HG03045 (cell line): ENCODE measurements around the gene MEOX1.
"Not testable (repeated sequence)": the region's sequence is repeated elsewhere in the genome, so short reads cannot be mapped to it uniquely, and the experiment has no call there.

Source experiments
- ATAC-seq: cut with Tn5 transposase; IDR thresholded peaks from one replicate; pipeline ENCODE4 v1.9.1; 2021; ENCODE audit warnings: mild to moderate bottlenecking, moderate library complexity; ENCODE audit not compliant: unreplicated experiment

Gene MEOX1

GRCh38 chr17:43661699-43662412, at the start of gene MEOX1:
MEOX1 (minus strand) TSS chr17:43661922; CDS start chr17:43661534, 388 bp downstream.
- ATAC-seq = no peak

- no peak for ATAC-seq
These were observed 48.4 kb upstream of the MEOX1 start for GRCh38 chr17:43710101-43710500.

- no peak for ATAC-seq
These were observed 47.5 kb upstream of the MEOX1 start for GRCh38 chr17:43709210-43709609.

- ATAC-seq = no peak
These were observed 45.5 kb upstream of the MEOX1 start for GRCh38 chr17:43707184-43707583.

- ATAC-seq = no peak
These were observed 44.5 kb upstream of the MEOX1 start for GRCh38 chr17:43706235-43706634.

GRCh38 chr17:43703630-43704029, 41.9 kb upstream of the MEOX1 start:
- no peak for ATAC-seq

GRCh38 chr17:43702637-43703036, 40.9 kb upstream of the MEOX1 start:
- ATAC-seq = no peak

GRCh38 chr17:43701318-43701743, 39.6 kb upstream of the MEOX1 start:
- ATAC-seq = no peak

- ATAC-seq = no peak
These were observed 37.7 kb upstream of the MEOX1 start for GRCh38 chr17:43699438-43699756.

GRCh38 chr17:43698678-43699437, 37.1 kb upstream of the MEOX1 start:
- no peak for ATAC-seq

- ATAC-seq = no peak
These were observed 36.2 kb upstream of the MEOX1 start for GRCh38 chr17:43697937-43698336.

- no peak for ATAC-seq
These were observed 35.2 kb upstream of the MEOX1 start for GRCh38 chr17:43696891-43697290.

GRCh38 chr17:43695970-43696865, 34.5 kb upstream of the MEOX1 start:
- ATAC-seq = no peak

GRCh38 chr17:43694081-43694870, 32.6 kb upstream of the MEOX1 start:
- ATAC-seq = no peak

- ATAC-seq = no peak
These were observed 29.6 kb upstream of the MEOX1 start for GRCh38 chr17:43691317-43691693.

- no peak for ATAC-seq
These were observed 29.0 kb upstream of the MEOX1 start for GRCh38 chr17:43690624-43691316.

- no peak for ATAC-seq
These were observed 28.1 kb upstream of the MEOX1 start for GRCh38 chr17:43689814-43690213.

GRCh38 chr17:43689131-43689530, 27.4 kb upstream of the MEOX1 start:
- ATAC-seq = no peak

- not testable (repeated sequence) for ATAC-seq
These were observed 25.2 kb upstream of the MEOX1 start for GRCh38 chr17:43686957-43687356.
